ENCODE results near the gene PTH1R. TPM values are rescaled to one million over a fixed set of nuclear protein-coding genes. Genes with fewer than 3 reads are reported as not detected.

PTH1R gene
- total and polyA plus RNA-seq, 2 donors (not counting 1 experiment from before 2014, with no cell fraction given), result 0.67 to 4.3 TPM

DNA sequence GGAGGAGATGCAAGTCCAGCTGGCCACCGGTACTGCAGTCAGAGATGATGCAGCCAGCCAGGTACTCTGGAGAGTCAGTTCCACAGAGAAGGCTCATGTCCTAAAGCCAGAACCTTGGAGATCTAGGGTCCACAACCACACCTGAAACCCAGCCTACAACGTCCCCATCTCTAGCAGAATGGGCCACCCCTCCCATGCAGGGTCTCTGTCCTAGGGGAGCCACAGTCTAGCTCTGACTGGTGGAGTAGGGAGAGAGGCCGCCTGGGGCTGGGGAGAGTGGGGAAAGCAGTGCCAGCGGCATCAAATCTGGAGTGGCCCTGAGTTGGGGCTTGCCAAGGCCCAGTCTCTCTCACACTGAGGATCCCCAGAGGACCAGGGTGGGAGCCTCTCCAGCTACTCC lies 43.5 kb downstream of the PTH1R start:
- H2AFZ ChIP-seq (ENCODE audit: low read length), result no peak overlapping the region
- peaks cover 29% of the 10 kb centered on the region for H3K36me3 ChIP-seq (ENCODE audit: control insufficient read depth, insufficient read depth, low read length)
- no peak overlapping the region for H3K4me2 ChIP-seq (ENCODE audit: extremely low read depth, insufficient read depth, low read length)
- H3K79me2 ChIP-seq (ENCODE audit: control insufficient read depth, insufficient read depth, low read length), result peaks cover 2% of the 10 kb centered on the region
- no peaks in the 10 kb centered on the region for H4K20me1 ChIP-seq (ENCODE audit: control insufficient read depth, extremely low read depth, insufficient read depth, low read length)
- no peak for DNase-seq (ENCODE audit: low read depth in 2 of 2)
- H3K27me3 ChIP-seq (ENCODE audit: control insufficient read depth, insufficient read depth, low read length), result no peaks in the 10 kb centered on the region
- no peak overlapping the region for H3K9ac ChIP-seq (ENCODE audit: insufficient read depth, low read length)
- H3K4me1 ChIP-seq (ENCODE audit: control insufficient read depth, extremely low read depth, insufficient read depth, low read length), result no peaks in the 10 kb centered on the region
- peaks cover 1% of the 10 kb centered on the region for H3K9me3 ChIP-seq (ENCODE audit: control insufficient read depth, insufficient read depth, low read depth, low read length)
- H3K4me3 ChIP-seq (replicated peaks in 1 of 4; ENCODE audit: control extremely low read depth in 1 of 4, insufficient read depth in 1 of 4, low read depth in 3 of 4, low read length in 4 of 4), result no peak overlapping the region
- H3K27ac ChIP-seq (ENCODE audit: insufficient read depth, low read length), result no peak overlapping the region
- TF ChIP-seq EZH2 (IDR thresholded peaks at IDR 0.05; ENCODE audit: low read length, missing control alignments), result no peak
- TF ChIP-seq, protein P1, sequence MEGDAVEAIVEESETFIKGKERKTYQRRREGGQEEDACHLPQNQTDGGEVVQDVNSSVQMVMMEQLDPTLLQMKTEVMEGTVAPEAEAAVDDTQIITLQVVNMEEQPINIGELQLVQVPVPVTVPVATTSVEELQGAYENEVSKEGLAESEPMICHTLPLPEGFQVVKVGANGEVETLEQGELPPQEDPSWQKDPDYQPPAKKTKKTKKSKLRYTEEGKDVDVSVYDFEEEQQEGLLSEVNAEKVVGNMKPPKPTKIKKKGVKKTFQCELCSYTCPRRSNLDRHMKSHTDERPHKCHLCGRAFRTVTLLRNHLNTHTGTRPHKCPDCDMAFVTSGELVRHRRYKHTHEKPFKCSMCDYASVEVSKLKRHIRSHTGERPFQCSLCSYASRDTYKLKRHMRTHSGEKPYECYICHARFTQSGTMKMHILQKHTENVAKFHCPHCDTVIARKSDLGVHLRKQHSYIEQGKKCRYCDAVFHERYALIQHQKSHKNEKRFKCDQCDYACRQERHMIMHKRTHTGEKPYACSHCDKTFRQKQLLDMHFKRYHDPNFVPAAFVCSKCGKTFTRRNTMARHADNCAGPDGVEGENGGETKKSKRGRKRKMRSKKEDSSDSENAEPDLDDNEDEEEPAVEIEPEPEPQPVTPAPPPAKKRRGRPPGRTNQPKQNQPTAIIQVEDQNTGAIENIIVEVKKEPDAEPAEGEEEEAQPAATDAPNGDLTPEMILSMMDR (conservative IDR thresholded peaks at IDR 0.05 in 1 of 2, IDR thresholded peaks at IDR 0.05 in 1 of 2; ENCODE audit: low read depth in 1 of 2, low read length in 2 of 2), result no peak

DNA sequence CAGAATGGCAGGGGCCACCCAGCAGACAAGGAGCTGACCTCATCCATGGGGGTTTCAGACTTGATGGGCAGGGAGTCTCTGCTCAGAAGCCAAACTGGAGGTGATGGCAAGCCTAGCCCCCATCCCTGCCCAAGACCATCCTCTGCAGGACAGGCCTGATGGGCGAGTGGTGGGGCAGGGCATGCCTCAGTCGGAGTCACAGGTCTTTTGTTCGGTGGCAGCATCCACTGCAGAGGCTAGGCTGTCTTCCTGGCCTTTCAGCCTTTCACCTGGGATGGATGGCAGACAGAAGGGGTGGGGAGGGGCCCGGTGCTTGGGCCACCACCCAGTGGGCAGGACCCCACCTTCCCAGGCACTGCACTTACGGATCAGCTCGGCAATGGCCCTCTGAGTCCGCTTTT lies 44.4 kb downstream of the PTH1R start:
- no peak for DNase-seq (ENCODE audit: low read depth in 2 of 2)
- H3K9ac ChIP-seq (ENCODE audit: insufficient read depth, low read length), result no peak overlapping the region
- no peak overlapping the region for H3K27ac ChIP-seq (ENCODE audit: insufficient read depth, low read length)
- peaks cover 1% of the 10 kb centered on the region for H3K9me3 ChIP-seq (ENCODE audit: control insufficient read depth, insufficient read depth, low read depth, low read length)
- H3K4me2 ChIP-seq (ENCODE audit: extremely low read depth, insufficient read depth, low read length), result no peak overlapping the region
- H3K4me1 ChIP-seq (ENCODE audit: control insufficient read depth, extremely low read depth, insufficient read depth, low read length), result peaks cover 3% of the 10 kb centered on the region
- H3K79me2 ChIP-seq (ENCODE audit: control insufficient read depth, insufficient read depth, low read length), result peaks cover 2% of the 10 kb centered on the region
- TF ChIP-seq EZH2 (IDR thresholded peaks at IDR 0.05; ENCODE audit: low read length, missing control alignments), result no peak
- TF ChIP-seq, protein P1 (conservative IDR thresholded peaks at IDR 0.05 in 1 of 2, IDR thresholded peaks at IDR 0.05 in 1 of 2; ENCODE audit: low read depth in 1 of 2, low read length in 2 of 2), result no peak
- H2AFZ ChIP-seq (ENCODE audit: low read length), result no peak overlapping the region
- H4K20me1 ChIP-seq (ENCODE audit: control insufficient read depth, extremely low read depth, insufficient read depth, low read length), result no peaks in the 10 kb centered on the region
- peaks cover 32% of the 10 kb centered on the region for H3K36me3 ChIP-seq (ENCODE audit: control insufficient read depth, insufficient read depth, low read length)
- no peak overlapping the region for H3K4me3 ChIP-seq (replicated peaks in 1 of 4; ENCODE audit: control extremely low read depth in 1 of 4, insufficient read depth in 1 of 4, low read depth in 3 of 4, low read length in 4 of 4)
- H3K27me3 ChIP-seq (ENCODE audit: control insufficient read depth, insufficient read depth, low read length), result no peaks in the 10 kb centered on the region

DNA sequence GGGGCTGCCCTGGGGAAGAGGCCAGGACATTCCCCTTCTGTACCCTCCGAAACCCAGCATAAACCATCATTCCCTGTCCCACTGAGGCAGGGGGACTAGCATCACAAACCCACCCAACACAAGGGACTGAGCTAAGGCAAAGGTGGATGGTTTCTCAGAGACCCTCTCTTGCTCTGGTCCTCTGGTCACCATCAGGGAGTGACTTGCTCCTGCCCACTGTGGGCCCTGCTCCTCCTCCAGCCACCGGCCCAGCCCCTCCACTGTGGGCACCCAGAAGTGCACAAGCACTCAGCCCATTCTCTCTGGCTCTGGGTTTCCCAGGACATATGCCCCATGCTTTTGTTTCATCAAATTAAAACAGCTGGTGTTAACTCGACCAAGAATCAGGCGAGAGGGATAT lies 44.9 kb downstream of the PTH1R start:
- peaks cover 4% of the 10 kb centered on the region for H3K79me2 ChIP-seq (ENCODE audit: control insufficient read depth, insufficient read depth, low read length)
- TF ChIP-seq EZH2 (IDR thresholded peaks at IDR 0.05; ENCODE audit: low read length, missing control alignments), result no peak
- TF ChIP-seq, protein P1 (conservative IDR thresholded peaks at IDR 0.05 in 1 of 2, IDR thresholded peaks at IDR 0.05 in 1 of 2; ENCODE audit: low read depth in 1 of 2, low read length in 2 of 2), result no peak
- no peaks in the 10 kb centered on the region for H3K27me3 ChIP-seq (ENCODE audit: control insufficient read depth, insufficient read depth, low read length)
- peaks cover 3% of the 10 kb centered on the region for H3K4me1 ChIP-seq (ENCODE audit: control insufficient read depth, extremely low read depth, insufficient read depth, low read length)
- H3K9me3 ChIP-seq (ENCODE audit: control insufficient read depth, insufficient read depth, low read depth, low read length), result peaks cover 1% of the 10 kb centered on the region
- no peak for DNase-seq (ENCODE audit: low read depth in 2 of 2)
- peaks cover 31% of the 10 kb centered on the region for H3K36me3 ChIP-seq (ENCODE audit: control insufficient read depth, insufficient read depth, low read length)
- no peak overlapping the region for H3K9ac ChIP-seq (ENCODE audit: insufficient read depth, low read length)
- H3K27ac ChIP-seq (ENCODE audit: insufficient read depth, low read length), result no peak overlapping the region
- no peaks in the 10 kb centered on the region for H4K20me1 ChIP-seq (ENCODE audit: control insufficient read depth, extremely low read depth, insufficient read depth, low read length)
- H3K4me2 ChIP-seq (ENCODE audit: extremely low read depth, insufficient read depth, low read length), result no peak overlapping the region
- no peak overlapping the region for H3K4me3 ChIP-seq (replicated peaks in 1 of 4; ENCODE audit: control extremely low read depth in 1 of 4, insufficient read depth in 1 of 4, low read depth in 3 of 4, low read length in 4 of 4)
- no peak overlapping the region for H2AFZ ChIP-seq (ENCODE audit: low read length)
